Smooth muscle cell (in vitro differentiated cells): ENCODE measurements around the gene ELMOD3. TPM values are rescaled to one million over a fixed set of nuclear protein-coding genes. Genes with fewer than 3 reads are reported as not detected.
A peak's percentile ranks its signal among the peaks of the same experiment; 100 is the strongest.
"Not testable (repeated sequence)": the region's sequence is repeated elsewhere in the genome, so short reads cannot be mapped to it uniquely, and the experiment has no call there.

ENCODE experiments used
- DNase-seq: peaks from one replicate; lab custom pipeline; 2025; ENCODE audit not compliant: unreplicated experiment; lab: John Stamatoyannopoulos, UW
- H2AFZ ChIP-seq: fragments of 200-600 bp; sonication (generic); 2 replicates; pipeline ENCODE4 v1.6.0; 2016; ENCODE audit warnings: antibody characterized with exemption, low read depth, mild to moderate bottlenecking
- H3F3A ChIP-seq: fragments of 200-600 bp; sonication (generic); 2 replicates; pipeline ENCODE4 v1.6.0; 2017; ENCODE audit warnings: antibody characterized with exemption, low read depth
- H3K27ac ChIP-seq: fragments of 200-600 bp; sonication (generic); 2 replicates; pipeline ENCODE4 v1.5.1; 2016; ENCODE audit warnings: low read depth, mild to moderate bottlenecking
- H3K27me3 ChIP-seq: fragments of 200-600 bp; sonication (generic); 2 replicates; pipeline ENCODE4 v1.6.1; 2016; ENCODE audit warnings: low read depth, mild to moderate bottlenecking
- H3K36me3 ChIP-seq: fragments of 200-600 bp; sonication (generic); 2 replicates; pipeline ENCODE4 v1.5.1; 2016; ENCODE audit warnings: low read depth
- H3K4me1 ChIP-seq: fragments of 200-600 bp; sonication (generic); 2 replicates; pipeline ENCODE4 v1.5.1; 2016; ENCODE audit warnings: low read depth
- H3K4me2 ChIP-seq: fragments of 200-600 bp; sonication (generic); 2 replicates; pipeline ENCODE4 v1.6.0; 2016; ENCODE audit warnings: mild to moderate bottlenecking
- H3K4me3 ChIP-seq: fragments of 200-600 bp; sonication (generic); 2 replicates; pipeline ENCODE4 v1.5.1; 2016; ENCODE audit warnings: mild to moderate bottlenecking
- H3K79me2 ChIP-seq: fragments of 200-600 bp; sonication (generic); 2 replicates; pipeline ENCODE4 v1.6.0; 2016; ENCODE audit warnings: low read depth, mild to moderate bottlenecking
- H3K9ac ChIP-seq: fragments of 200-600 bp; sonication (generic); 2 replicates; pipeline ENCODE4 v1.6.0; 2016; ENCODE audit warnings: low read depth
- H3K9me3 ChIP-seq: fragments of 200-600 bp; sonication (generic); replicated peaks from 2 replicates; pipeline ENCODE4 v1.5.1; 2016; ENCODE audit warnings: low read depth
- H4K20me1 ChIP-seq: fragments of 200-600 bp; sonication (generic); 2 replicates; pipeline ENCODE4 v1.6.0; 2016; ENCODE audit warnings: low read depth
- CTCF ChIP-seq: fragments of 200-600 bp; sonication (generic); IDR thresholded peaks from 2 replicates; pipeline ENCODE4 v1.5.1; 2017; ENCODE audit warnings: borderline replicate concordance, mild to moderate bottlenecking, antibody characterized with exemption; ENCODE audit not compliant: insufficient read depth, poor library complexity, severe bottlenecking
- WGBS: methylation state at CpG from one replicate; pipeline ENCODE4 v1.1.7; 2016; ENCODE audit warnings: low lambda C conversion rate; 5-methylcytosine and 5-hydroxymethylcytosine counted together
- polyA plus RNA-seq: library from polyadenylated mRNA; unstranded; fragments of >200 nt; fragmentation: Nextera tagmentation; extraction: Ambion mirVana; gene quantifications from 2 replicates; pipeline ENCODE4 v1.2.1, GENCODE V29; 2016
- total RNA-seq: library from RNA; depleted of rRNA; stranded (reverse); fragments of >200 nt; gene quantifications from 2 replicates; pipeline ENCODE4 v1.2.3, GENCODE V29; 2014

Gene ELMOD3
- total and polyA plus RNA-seq, 2 experiments from 2014 or later: 13.3 to 15.2 TPM

- Histone ChIP-seq H3K27me3 (no peaks in the 10 kb centered on the region), H3K36me3 (no peaks in the 10 kb centered on the region), H4K20me1 (no peaks in the 10 kb centered on the region), H3K4me1 (peaks cover 4% of the 10 kb centered on the region), H3K27ac (no peak overlapping the region), H3K4me2 (no peak overlapping the region), H3K9me3 (no peaks in the 10 kb centered on the region), H3F3A (peaks cover 4% of the 10 kb centered on the region), H3K9ac (no peak overlapping the region), H2AFZ (no peak overlapping the region), H3K79me2 (peaks cover 5% of the 10 kb centered on the region), H3K4me3 (no peak overlapping the region)
- no peak for DNase-seq
- no peak for TF ChIP-seq CTCF
- WGBS: 93% methylated on average over 5 of the region's 5 CpGs
Observed at GRCh38 chr2:85411405-85411748, 56.8 kb downstream of the ELMOD3 start.

GRCh38 chr2:85413592-85414420, 59.2 kb downstream of the ELMOD3 start:
- Histone ChIP-seq H3K4me1 (peaks cover 5% of the 10 kb centered on the region), H3K9me3 (no peaks in the 10 kb centered on the region), H3K27me3 (no peaks in the 10 kb centered on the region), H3K79me2 (peaks cover 5% of the 10 kb centered on the region), H3K36me3 (no peaks in the 10 kb centered on the region), H2AFZ (peak overlapping the region; percentile 81), H3K4me2 (peak overlapping the region; percentile 96), H3K4me3 (peak overlapping the region; percentile 60), H3K9ac (peak overlapping the region; percentile 49), H3K27ac (peak overlapping the region; percentile 10), H4K20me1 (no peaks in the 10 kb centered on the region), H3F3A (peaks cover 4% of the 10 kb centered on the region)
- peak; percentile 26 for DNase-seq
- TF ChIP-seq CTCF: no peak
- WGBS: 6% methylated on average over 35 of the region's 44 CpGs

- H3K36me3 ChIP-seq, H3K79me2 ChIP-seq, H4K20me1 ChIP-seq, DNase-seq, H3K4me1 ChIP-seq, H3K27me3 ChIP-seq, H3F3A ChIP-seq, H3K9me3 ChIP-seq, H3K27ac ChIP-seq: not testable (repeated sequence)
- Histone ChIP-seq H3K4me2 (peak overlapping the region; percentile 96), H2AFZ (peak overlapping the region; percentile 81), H3K9ac (peak overlapping the region; percentile 49), H3K4me3 (peak overlapping the region; percentile 60)
- WGBS: 96% methylated on average over 5 of the region's 5 CpGs
Observed at GRCh38 chr2:85414421-85414759, 59.8 kb downstream of the ELMOD3 start.

GRCh38 chr2:85414761-85415553, 60.4 kb downstream of the ELMOD3 start:
- Histone ChIP-seq H3K9me3 (no peaks in the 10 kb centered on the region), H3K4me1 (peaks cover 10% of the 10 kb centered on the region), H3K27ac (no peak overlapping the region), H3K9ac (no peak overlapping the region), H3F3A (peaks cover 4% of the 10 kb centered on the region), H3K4me2 (no peak overlapping the region), H3K79me2 (peaks cover 5% of the 10 kb centered on the region), H2AFZ (no peak overlapping the region), H3K27me3 (no peaks in the 10 kb centered on the region), H3K4me3 (no peak overlapping the region), H3K36me3 (no peaks in the 10 kb centered on the region), H4K20me1 (no peaks in the 10 kb centered on the region)
- DNase-seq: no peak
- TF ChIP-seq CTCF: no peak
- 95% methylated on average over 7 of the region's 7 CpGs for WGBS
